ENCODE measurements around the gene SCN10A.

Gene SCN10A

GRCh38 chr3:38773528-38773927 lies 42.5 kb downstream of the SCN10A start:
- no peak for DNase-seq (ENCODE audit: low read depth in 2 of 2)

GRCh38 chr3:38763569-38763968 lies 52.4 kb downstream of the SCN10A start:
- DNase-seq (ENCODE audit: low read depth in 2 of 2) = no peak

GRCh38 chr3:38758557-38758956 lies 57.5 kb downstream of the SCN10A start:
- DNase-seq (ENCODE audit: low read depth in 2 of 2) = no peak

DNA sequence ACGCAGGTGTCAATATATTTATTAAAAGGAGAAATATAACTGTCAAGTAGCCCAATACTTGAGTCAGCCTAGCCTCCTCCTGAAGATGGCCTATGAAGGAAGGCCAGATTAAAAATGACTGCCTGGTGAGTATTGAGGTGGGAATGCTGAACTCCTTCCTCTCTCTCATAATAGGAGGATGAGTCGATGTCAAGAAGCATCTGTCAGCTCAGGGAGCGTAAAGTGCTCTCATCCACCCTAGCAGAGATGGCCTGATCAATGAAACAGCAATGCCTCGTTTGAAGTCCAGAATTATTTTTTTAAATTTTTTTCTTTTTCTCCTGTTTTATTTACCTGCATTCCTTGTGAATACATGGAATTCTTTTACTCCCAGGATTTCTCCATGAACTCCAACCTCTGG lies 58.3 kb downstream of the SCN10A start:
- no peak for DNase-seq (ENCODE audit: low read depth in 2 of 2)

DNA sequence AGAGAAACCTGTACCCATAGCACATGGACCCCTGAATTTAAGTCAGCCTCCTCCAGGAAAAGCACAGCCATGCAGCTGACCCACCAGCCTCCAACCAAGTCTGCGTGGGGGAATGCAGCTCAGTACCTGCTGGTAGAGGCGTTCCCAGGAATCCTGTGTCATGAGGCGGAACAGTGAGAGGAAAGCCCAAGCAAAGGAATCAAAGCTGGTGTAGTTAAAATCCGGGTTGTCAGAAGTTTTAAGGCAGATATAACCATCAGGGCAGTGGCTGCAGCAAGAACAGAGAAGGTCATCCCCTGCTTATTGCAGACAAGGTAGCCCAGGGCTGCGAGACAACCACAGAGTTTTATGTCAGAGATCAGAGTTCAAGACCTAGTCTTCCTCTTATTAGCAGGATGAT lies 59.1 kb downstream of the SCN10A start:
- DNase-seq (ENCODE audit: low read depth in 2 of 2) = no peak

DNA sequence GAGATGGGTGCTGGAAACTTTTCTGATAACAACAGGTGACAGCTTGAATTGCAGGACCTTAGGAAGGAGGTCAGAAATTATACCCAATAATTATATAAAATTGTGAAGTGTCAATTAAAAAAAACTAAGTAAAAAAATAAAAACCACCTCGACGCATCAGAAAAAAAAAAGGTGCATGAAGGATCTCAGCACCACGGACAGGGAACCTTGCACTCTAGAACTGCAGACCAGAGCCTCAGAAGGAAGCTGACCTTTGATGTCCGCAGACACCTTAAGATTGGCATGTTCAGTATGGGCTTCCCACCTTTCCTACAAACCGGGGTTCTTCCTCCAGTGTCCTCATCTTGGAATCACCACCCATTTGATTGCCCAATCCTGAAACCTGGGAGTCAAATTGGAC lies 60.9 kb downstream of the SCN10A start:
- DNase-seq (ENCODE audit: low read depth in 2 of 2) = no peak

DNA sequence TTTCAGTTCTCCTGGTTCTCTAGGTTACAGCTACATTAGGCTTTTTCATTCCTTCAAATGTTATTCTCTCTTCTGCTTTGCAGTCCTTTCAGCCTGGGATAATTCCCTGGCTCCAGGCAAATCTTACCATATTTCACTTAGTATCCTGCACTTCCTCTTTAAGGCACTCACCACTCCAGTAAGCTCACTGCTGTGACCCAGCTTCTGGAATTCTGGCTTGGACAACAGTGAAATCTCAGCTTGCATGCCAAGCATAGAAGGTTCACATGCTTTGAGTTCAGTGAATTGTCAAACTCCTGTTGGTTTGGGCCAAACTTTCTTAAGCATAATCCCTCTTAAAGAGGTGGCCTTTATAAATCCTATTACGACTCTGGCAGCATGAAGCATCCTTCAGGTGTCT lies 69.4 kb downstream of the SCN10A start:
- DNase-seq (ENCODE audit: low read depth in 2 of 2) = no peak

DNA sequence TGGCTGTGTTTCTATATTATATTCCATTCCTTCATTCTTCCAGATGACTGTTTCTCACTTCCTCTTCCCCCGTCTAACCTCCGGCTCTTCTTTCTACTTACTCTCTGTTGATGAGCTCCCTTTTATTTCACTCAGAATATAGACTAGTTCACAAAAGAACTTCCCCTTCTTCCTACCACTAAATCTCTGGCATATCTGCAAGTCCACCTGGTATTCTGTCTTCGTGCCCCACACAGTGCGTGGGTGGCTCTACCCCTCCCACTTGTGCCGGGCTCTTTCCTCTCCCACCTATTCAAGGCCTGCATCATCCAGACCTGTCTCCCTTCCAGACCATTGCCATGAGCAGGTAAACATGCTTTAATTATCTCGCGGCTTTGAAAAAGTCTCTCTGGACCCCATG lies 73.0 kb downstream of the SCN10A start:
- DNase-seq (ENCODE audit: low read depth in 2 of 2) = no peak

DNA sequence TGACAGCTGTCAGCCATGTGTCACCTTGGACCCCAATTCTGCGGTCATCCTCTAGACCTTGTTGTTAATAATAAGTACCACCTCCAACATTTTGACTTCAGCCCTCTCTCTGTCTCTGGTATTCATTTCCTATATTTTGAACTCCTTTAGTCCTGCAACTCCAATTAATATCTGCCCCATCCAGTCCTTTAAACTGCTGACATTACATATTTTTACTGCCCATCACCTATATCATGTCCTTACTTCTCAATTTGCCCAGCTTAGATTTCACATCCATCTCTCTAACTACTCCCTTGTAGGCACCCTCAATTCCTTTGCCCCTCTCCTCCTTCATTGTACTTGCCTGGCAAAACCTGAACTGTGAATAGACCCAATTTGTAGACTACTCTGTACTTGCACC lies 73.5 kb downstream of the SCN10A start:
- DNase-seq (ENCODE audit: low read depth in 2 of 2) = no peak

- DNase-seq (ENCODE audit: low read depth in 2 of 2) = no peak
Observed at GRCh38 chr3:38740537-38740936, 75.5 kb downstream of the SCN10A start.

DNA sequence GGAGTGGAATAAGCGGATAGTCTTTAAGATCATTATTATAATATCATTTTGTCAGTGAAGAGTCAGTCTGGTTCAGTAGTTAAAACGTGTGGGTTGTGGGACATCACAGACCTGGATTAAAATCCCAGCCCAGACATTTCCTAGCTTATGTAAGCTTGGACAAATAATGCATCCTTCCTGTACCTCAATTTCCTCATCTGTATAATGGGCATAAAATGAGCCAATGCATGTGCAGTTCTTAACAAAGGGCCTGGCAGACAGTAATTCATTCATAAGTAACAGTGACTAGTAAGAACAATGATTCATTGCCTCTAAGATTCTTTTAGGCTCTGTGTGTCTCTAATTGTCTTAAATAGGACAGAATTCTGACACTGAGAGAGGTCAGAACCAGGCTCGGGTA lies 76.1 kb downstream of the SCN10A start:
- no peak for DNase-seq (ENCODE audit: low read depth in 2 of 2)

- DNase-seq (ENCODE audit: low read depth in 2 of 2) = no peak
Observed at GRCh38 chr3:38739396-38739689, 76.7 kb downstream of the SCN10A start.

DNA sequence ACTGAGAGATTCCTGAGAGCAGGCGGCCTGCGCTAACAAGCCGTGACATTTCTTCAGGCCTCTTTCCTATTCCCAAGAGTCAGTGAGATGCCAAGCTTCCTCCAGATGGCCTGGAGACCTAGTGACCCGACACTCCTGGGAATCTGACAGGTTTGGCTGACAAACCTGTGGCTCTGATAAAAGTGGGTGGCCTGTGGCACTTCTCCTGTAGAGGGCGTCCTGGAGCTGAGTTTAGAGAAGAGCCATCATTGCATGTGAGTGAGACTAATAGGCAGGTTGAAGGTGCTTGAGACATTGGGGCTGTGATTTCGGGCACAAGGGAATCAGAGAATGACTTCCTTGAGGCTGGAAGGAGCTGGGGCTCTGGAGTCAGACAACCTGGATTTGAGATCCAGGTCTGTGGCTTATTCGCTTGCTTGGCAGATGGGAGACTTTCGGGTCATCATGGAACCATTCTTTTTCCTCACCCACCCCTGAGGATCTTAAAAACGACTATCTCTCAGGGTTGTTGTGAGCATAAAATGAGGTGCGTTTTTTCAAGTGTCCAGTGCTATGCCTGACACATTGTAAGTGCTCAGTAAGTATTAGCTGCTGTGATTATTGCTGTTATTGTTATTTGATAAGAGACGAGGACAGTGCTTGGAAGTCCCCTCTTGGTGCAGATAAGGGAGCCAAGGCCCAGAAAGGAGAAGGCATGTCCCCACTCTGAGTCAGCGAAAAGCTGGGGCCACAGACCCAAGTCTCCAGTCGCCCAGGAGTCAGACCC lies 77.2 kb downstream of the SCN10A start:
- DNase-seq (ENCODE audit: low read depth in 2 of 2) = peak in 1 of 2 donors; percentile 2

DNA sequence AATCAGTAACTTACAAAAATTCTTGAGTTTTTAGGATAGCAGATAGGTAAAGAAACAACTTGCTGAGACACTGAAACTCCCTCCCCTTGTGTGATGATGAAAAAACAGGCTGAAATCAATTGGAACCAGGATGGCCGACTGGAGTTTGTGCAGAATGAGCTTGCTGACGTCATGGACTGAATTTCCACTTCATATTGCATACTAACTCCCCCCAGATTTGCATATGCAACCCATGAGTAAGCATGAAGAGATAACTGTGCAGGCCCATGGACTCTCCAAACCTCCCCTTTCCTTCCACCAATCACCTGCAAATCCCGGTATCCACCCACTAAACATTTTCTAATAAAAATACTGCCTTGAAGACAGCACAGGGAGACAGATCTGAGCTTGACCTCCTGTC lies 84.5 kb downstream of the SCN10A start:
- DNase-seq (ENCODE audit: low read depth in 2 of 2) = no peak

GRCh38 chr3:38730281-38730680 lies 85.7 kb downstream of the SCN10A start:
- DNase-seq (ENCODE audit: low read depth in 2 of 2) = no peak

DNA sequence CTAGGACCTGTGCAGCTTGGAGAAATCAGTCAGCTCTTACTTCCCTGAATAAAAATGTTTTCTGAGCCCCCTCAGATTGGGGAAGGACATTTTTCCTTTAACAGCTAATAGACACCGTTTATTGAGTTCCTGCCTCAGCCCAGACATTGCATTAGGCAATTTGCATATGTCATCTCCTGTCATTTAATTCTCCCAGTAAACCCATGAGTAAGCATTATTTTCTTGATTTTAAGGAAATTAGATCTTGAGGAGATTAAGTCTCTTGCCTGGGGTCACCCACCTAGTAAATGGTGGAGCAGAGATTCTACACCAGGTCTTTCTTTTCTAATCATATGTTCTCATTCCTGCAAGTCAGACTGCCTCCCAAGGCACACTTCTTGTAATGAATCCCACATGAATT lies 88.0 kb downstream of the SCN10A start:
- no peak for DNase-seq (ENCODE audit: low read depth in 2 of 2)

DNA sequence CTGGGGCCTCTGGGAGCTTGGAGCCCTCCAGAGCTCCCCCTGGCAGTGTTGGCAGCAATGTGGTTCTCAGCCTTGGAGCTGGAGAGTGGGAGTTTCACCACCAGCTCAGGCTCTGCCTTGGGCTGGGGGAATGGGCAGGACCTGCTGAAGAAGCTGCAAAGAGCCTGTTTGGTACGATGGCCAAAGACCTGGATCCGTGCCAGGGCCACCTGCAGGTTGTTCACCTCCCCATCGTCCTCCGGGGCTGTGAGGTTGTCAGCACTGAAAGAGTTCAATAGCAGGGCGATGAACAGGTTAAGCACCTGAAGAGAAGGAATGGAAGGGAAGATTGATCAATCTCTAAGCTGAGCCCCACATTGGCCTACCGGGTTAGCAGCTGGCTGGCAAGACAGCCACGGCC lies 89.3 kb downstream of the SCN10A start:
- no peak for DNase-seq (ENCODE audit: low read depth in 2 of 2)

DNA sequence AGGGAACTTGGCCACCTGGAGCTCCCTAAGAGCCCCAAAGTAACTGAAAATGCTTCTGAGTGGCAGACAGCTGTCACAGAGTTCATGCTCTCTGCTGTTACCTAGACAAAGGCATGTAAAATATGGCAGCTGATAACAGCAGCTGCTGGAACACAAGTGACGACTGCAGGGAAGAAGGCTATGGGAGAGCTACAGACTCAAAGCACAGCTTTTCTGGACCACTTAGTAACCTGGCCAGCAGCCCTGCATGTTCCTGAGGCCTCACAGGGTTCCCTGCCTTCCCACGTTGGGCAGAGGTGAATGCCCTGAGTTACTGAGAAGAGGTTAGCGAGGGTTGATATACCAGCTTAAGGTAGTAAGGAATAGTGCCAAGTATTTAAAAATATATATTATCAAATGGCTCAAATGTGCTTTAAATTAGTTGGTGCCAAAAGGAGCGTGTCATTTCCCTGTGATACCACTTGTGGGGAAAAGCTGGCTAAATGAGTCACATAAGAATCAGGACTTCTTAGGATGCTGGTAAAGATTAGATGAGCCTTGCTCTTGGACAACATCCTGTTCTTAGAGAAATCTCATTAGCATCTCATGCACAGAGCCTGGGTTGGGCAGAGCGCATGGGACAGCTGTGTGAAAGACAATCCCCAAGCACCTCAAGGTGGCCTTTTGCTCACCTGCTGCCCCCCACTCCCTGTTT lies 90.1 kb downstream of the SCN10A start:
- no peak for DNase-seq (ENCODE audit: low read depth in 2 of 2)

DNA sequence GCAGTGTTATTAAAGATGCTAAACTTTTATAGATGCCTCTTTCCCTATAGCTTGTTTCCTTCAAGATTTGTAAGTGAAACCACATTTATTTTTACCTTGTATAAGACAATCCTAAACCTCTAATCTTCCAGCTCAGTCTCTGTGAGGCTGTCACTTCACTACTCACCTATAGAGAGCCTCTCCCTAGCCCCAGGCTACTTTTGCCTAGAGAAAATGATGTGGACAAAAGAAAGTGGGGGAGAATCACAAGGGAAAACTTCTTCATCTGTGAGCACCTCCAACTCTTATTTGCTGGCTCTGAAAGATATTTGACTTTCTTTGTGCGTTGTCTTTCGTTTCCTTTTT lies 91.7 kb downstream of the SCN10A start:
- no peak for DNase-seq (ENCODE audit: low read depth in 2 of 2)

- no peak for DNase-seq (ENCODE audit: low read depth in 2 of 2)
Observed at GRCh38 chr3:38723569-38724391, 92.2 kb downstream of the SCN10A start.

DNA sequence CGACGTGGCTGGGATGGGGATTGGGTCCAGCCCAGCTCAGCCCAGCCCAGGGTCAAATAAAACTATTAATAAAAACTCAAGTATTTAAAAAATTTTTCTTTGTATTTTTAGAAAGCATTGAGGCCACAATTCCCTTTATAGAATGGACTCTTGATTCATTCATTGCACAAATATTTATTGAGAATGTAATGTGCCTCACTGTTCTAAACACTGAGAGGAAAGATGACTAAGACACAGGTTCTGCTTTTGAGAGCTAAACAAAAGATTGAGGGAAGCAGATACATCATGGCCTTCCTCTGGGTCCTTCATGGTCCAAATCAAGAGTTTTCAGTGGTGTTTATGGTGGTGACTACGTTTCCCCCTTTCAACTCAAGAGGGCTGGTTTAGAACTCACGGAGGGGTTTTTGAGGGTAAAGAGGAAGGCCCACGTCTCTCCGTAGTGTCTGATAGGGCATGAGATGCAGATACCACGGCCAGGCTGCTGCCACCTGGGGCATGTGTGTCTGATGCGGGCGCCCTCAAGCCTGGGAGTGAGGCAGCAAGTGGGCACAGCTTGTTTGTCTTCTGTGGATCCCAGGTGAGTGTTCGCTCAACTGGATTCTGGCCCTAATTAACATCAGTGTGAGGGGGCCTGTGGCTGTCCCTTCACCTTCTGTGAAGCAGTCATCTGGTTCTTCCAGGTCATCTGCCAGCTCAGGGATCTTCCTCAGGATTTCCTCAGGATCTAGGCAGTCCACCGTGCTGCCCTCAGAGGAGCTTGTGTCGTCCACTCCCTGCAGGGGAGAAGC lies 93.0 kb downstream of the SCN10A start:
- no peak for DNase-seq (ENCODE audit: low read depth in 2 of 2)

DNA sequence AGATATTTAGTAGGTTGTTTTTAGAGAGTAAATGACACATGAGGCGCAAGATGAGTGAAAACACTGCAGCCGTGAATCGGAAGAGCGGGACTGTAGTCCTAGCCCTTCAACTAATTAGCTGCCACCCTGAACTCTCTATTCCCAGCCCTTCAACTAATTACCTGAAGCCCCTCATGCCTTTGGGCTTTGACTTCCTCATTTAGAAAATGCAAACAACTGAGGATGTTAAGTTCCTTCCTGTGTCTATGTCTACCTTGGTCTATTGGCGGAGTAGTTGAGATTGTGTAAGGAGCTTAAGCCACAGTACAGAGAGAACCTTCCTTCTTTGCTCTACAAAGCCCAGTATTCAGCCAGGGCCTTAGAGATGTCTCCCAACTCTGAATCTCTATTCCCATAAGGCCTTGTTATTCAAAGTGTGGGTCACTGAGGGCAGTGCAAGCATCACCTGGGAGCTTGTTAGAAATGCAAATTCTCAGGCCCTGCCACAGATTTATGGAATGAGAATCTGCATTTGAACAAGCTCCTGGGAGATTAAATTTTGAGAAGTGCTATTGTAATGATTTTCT lies 94.7 kb downstream of the SCN10A start:
- no peak for DNase-seq (ENCODE audit: low read depth in 2 of 2)

Measured in stimulated activated CD4-positive, alpha-beta T cell treated with anti-CD3 and anti-CD28 coated beads, Interleukin-1b, Interleukin-23, amount 100 ng/mL, for 4 hours (primary cell).